IMR-90 (cell line): ENCODE measurements around the gene SARS1.
A peak's percentile ranks its signal among the peaks of the same experiment; 100 is the strongest.

Experiments used
- CEBPB ChIP-seq: IDR thresholded peaks from 2 replicates; pipeline ENCODE4 v1.6.1; 2012; ENCODE audit warnings: low read depth, low read length, improper control_type of control experiment
- CTCF ChIP-seq: conservative IDR thresholded peaks from 2 replicates; pipeline ENCODE4 v1.5.1; 2012; ENCODE audit warnings: mild to moderate bottlenecking, low read depth, low read length, improper control_type of control experiment
- MXI1 ChIP-seq: IDR thresholded peaks from 2 replicates; pipeline ENCODE4 v1.6.1; 2012; ENCODE audit warnings: low read depth, mild to moderate bottlenecking, low read length, moderate library complexity, borderline replicate concordance
- POLR2A ChIP-seq: IDR thresholded peaks from 2 replicates; pipeline ENCODE4 v1.6.1; 2012; ENCODE audit warnings: mild to moderate bottlenecking, low read depth, low read length
- RFX5 ChIP-seq: IDR thresholded peaks from 2 replicates; pipeline ENCODE4 v1.8.0; 2012; ENCODE audit warnings: low read depth, mild to moderate bottlenecking, low read length, moderate library complexity

GRCh38 chr1:109239409-109240068, 25.8 kb downstream of the SARS1 start:
- no peak for TF ChIP-seq MXI1
- TF ChIP-seq CTCF, result peak; percentile 51
- no peak for TF ChIP-seq POLR2A
- TF ChIP-seq CEBPB, result no peak
- TF ChIP-seq RFX5, result no peak
